Keratinocyte (primary cell): ENCODE measurements around the gene ASTL. TPM values are rescaled to one million over a fixed set of nuclear protein-coding genes. Genes with fewer than 3 reads are reported as not detected.

Experiments used
- DNase-seq: peaks from one replicate; pipeline ENCODE4 v3.0.0-alpha.2; 2011; ENCODE audit warnings: low read depth, missing footprints, low spot score
- FAIRE-seq: peaks from 2 replicates; lab custom pipeline; 2011; peaks lifted over from hg19 to GRCh38; lab: Jason Lieb, UNC
- H2AFZ ChIP-seq: 2 replicates; pipeline ENCODE4 v1.6.0; 2012; ENCODE audit warnings: low read length, control low read depth, inconsistent platforms; ENCODE audit not compliant: control insufficient read depth
- H3K27ac ChIP-seq: 2 replicates; pipeline ENCODE4 v1.5.1; 2011; ENCODE audit warnings: low read length; ENCODE audit not compliant: control insufficient read depth, insufficient read depth
- H3K27me3 ChIP-seq: 3 replicates; pipeline ENCODE4 v1.6.0; 2011; ENCODE audit warnings: low read length; ENCODE audit not compliant: control insufficient read depth, insufficient read depth; ENCODE audit errors: extremely low read depth
- H3K36me3 ChIP-seq, 2 experiments: 2 replicates in 1 of 2; 3 replicates in 1 of 2; pipeline ENCODE4 v1.5.1; 2011; ENCODE audit warnings: low read length in 2 of 2, mild to moderate bottlenecking in 1 of 2; ENCODE audit not compliant: control insufficient read depth in 2 of 2, insufficient read depth in 2 of 2; ENCODE audit errors: extremely low read depth in 1 of 2
- H3K4me1 ChIP-seq: 3 replicates; pipeline ENCODE4 v1.5.1; 2011; ENCODE audit warnings: low read length; ENCODE audit not compliant: control insufficient read depth, insufficient read depth; ENCODE audit errors: extremely low read depth
- H3K4me2 ChIP-seq: 3 replicates; pipeline ENCODE4 v1.6.0; 2011; ENCODE audit warnings: low read depth, low read length; ENCODE audit not compliant: control insufficient read depth, insufficient read depth; ENCODE audit errors: extremely low read depth
- H3K4me3 ChIP-seq, 3 experiments: fragments of 200-600 bp in 1 of 3; sonication (generic) in 1 of 3; 2 replicates in 2 of 3; 3 replicates in 1 of 3; pipeline ENCODE4 v1.5.1; 2011 to 2016; ENCODE audit warnings: low read length in 3 of 3, mild to moderate bottlenecking in 3 of 3, control low read depth in 2 of 3, inconsistent platforms in 1 of 3, low read depth in 1 of 3, mixed read lengths in 1 of 3, mixed run types in 1 of 3, moderate library complexity in 1 of 3; ENCODE audit not compliant: control insufficient read depth in 2 of 3, insufficient read depth in 2 of 3; ENCODE audit errors: extremely low read depth in 1 of 3
- H3K79me2 ChIP-seq: 2 replicates; pipeline ENCODE4 v1.6.0; 2012; ENCODE audit warnings: low read length; ENCODE audit not compliant: control insufficient read depth, insufficient read depth
- H3K9ac ChIP-seq: 3 replicates; pipeline ENCODE4 v1.6.0; 2011; ENCODE audit warnings: low read length; ENCODE audit not compliant: control insufficient read depth, insufficient read depth; ENCODE audit errors: extremely low read depth
- H3K9me1 ChIP-seq: 3 replicates; pipeline ENCODE4 v1.6.0; 2011; ENCODE audit warnings: low read length; ENCODE audit not compliant: control insufficient read depth, insufficient read depth; ENCODE audit errors: extremely low read depth
- H3K9me3 ChIP-seq: 2 replicates; pipeline ENCODE4 v1.5.1; 2012; ENCODE audit warnings: low read depth, low read length; ENCODE audit not compliant: control insufficient read depth
- H4K20me1 ChIP-seq: 3 replicates; pipeline ENCODE4 v1.6.0; 2011; ENCODE audit warnings: low read length; ENCODE audit not compliant: control insufficient read depth, insufficient read depth; ENCODE audit errors: extremely low read depth
- EZH2 ChIP-seq: IDR thresholded peaks from one replicate; pipeline ENCODE4 v1.6.1; 2012; ENCODE audit warnings: inconsistent platforms, mild to moderate bottlenecking, low read length, moderate library complexity
- dilution Hi-C: fragments of 300-500 bp; cut with MboI; formaldehyde crosslinking; loops from one replicate; pipeline ENCODE4 v1.7.0; 2020; ENCODE audit warnings: low sequenced_read_pairs; ENCODE audit not compliant: extremely low pct_ligation_motif_present
- polyA plus RNA-seq, 5 experiments: library from polyadenylated mRNA; depleted of rRNA in 3 of 5; stranded (reverse) in 3 of 5; stranded (forward) in 1 of 5; unstranded in 1 of 5; fragments of >200 nt; gene quantifications; 1 replicate in 1 of 5; 2 replicates in 3 of 5; 3 replicates in 1 of 5; pipeline versions ENCODE4 v1.2.1 to v1.2.3, GENCODE V29; 2011 to 2012; ENCODE audit warnings: missing spikeins in 2 of 5, low read depth in 1 of 5, low replicate concordance in 1 of 5
- TF ChIP-seq, protein P1 (sequence below), 3 experiments: IDR thresholded peaks in 1 of 3; conservative IDR thresholded peaks in 1 of 3; optimal IDR thresholded peaks in 1 of 3; 2 replicates in 2 of 3; 3 replicates in 1 of 3; pipeline versions ENCODE3 to v1.5.1; 2011; ENCODE audit warnings: low read length in 3 of 3, mild to moderate bottlenecking in 3 of 3, moderate library complexity in 2 of 3, control low read depth in 1 of 3, inconsistent platforms in 1 of 3; ENCODE audit not compliant: insufficient read depth in 2 of 3; ENCODE audit errors: extremely low read depth in 1 of 3

The ASTL gene
- polyA plus RNA-seq, 1 donor (not counting 4 experiments of a cell fraction or from before 2014, with no cell fraction given): not detected

GRCh38 chr2:96174251-96175144 lies 36.2 kb upstream of the ASTL start:
- H3K9me3 ChIP-seq: no peaks in the 10 kb centered on the region
- no peaks in the 10 kb centered on the region for H3K27me3 ChIP-seq
- no peak overlapping the region for H3K27ac ChIP-seq
- DNase-seq (no peak), FAIRE-seq (no peak)
- H4K20me1 ChIP-seq: no peaks in the 10 kb centered on the region
- H2AFZ ChIP-seq: no peak overlapping the region
- no peak overlapping the region for H3K4me2 ChIP-seq
- no peak overlapping the region for H3K4me3 ChIP-seq
- H3K36me3 ChIP-seq: no peaks in the 10 kb centered on the region
- H3K79me2 ChIP-seq: no peaks in the 10 kb centered on the region
- no peaks in the 10 kb centered on the region for H3K9me1 ChIP-seq
- TF ChIP-seq, protein P1, sequence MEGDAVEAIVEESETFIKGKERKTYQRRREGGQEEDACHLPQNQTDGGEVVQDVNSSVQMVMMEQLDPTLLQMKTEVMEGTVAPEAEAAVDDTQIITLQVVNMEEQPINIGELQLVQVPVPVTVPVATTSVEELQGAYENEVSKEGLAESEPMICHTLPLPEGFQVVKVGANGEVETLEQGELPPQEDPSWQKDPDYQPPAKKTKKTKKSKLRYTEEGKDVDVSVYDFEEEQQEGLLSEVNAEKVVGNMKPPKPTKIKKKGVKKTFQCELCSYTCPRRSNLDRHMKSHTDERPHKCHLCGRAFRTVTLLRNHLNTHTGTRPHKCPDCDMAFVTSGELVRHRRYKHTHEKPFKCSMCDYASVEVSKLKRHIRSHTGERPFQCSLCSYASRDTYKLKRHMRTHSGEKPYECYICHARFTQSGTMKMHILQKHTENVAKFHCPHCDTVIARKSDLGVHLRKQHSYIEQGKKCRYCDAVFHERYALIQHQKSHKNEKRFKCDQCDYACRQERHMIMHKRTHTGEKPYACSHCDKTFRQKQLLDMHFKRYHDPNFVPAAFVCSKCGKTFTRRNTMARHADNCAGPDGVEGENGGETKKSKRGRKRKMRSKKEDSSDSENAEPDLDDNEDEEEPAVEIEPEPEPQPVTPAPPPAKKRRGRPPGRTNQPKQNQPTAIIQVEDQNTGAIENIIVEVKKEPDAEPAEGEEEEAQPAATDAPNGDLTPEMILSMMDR (optimal IDR thresholded peaks at IDR 0.05 in 1 of 3, IDR thresholded peaks at IDR 0.05 in 1 of 3, conservative IDR thresholded peaks at IDR 0.05 in 1 of 3; ENCODE audit: extremely low read depth in 1 of 3, insufficient read depth in 2 of 3, low read length in 3 of 3): peak; percentile 90 to 98 (median 92)
- no peak for TF ChIP-seq EZH2
- dilution Hi-C loops: no loop called here
- H3K9ac ChIP-seq: no peak overlapping the region
- no peaks in the 10 kb centered on the region for H3K4me1 ChIP-seq

DNA sequence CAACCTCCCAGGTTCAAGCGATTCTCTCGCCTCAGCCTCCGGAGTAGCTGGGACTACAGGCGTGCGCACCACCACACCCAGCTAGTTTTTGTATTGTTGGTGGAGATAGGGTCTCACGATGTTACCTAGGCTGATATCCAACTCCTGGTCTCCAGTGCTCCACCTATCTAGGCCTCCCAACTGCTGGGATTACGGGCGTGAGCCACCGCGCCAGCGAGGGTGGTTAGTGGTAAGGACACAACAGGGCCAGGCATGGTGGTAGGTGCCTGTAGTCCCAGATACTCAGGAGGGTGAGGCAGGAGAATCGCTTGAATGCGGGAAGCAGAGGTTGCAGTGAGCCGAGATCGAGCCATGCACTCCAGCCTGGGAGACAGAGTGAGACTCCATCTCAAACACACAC lies 33.5 kb upstream of the ASTL start:
- Histone ChIP-seq H3K79me2 (no peaks in the 10 kb centered on the region), H3K27me3 (no peaks in the 10 kb centered on the region), H3K4me2 (no peak overlapping the region), H3K36me3 (no peaks in the 10 kb centered on the region), H3K4me3 (no peak overlapping the region), H4K20me1 (no peaks in the 10 kb centered on the region), H3K27ac (no peak overlapping the region), H2AFZ (no peak overlapping the region), H3K9me1 (no peaks in the 10 kb centered on the region), H3K4me1 (no peaks in the 10 kb centered on the region), H3K9me3 (no peaks in the 10 kb centered on the region), H3K9ac (no peak overlapping the region)
- FAIRE-seq (no peak), DNase-seq (no peak)
- dilution Hi-C loops: no loop called here
- no peak for TF ChIP-seq EZH2
- TF ChIP-seq, protein P1 (optimal IDR thresholded peaks at IDR 0.05 in 1 of 3, IDR thresholded peaks at IDR 0.05 in 1 of 3, conservative IDR thresholded peaks at IDR 0.05 in 1 of 3; ENCODE audit: extremely low read depth in 1 of 3, insufficient read depth in 2 of 3, low read length in 3 of 3): no peak
